ENCODE results near the gene MOV10L1.

MOV10L1 gene

GRCh38 chr22:50089682-50090411 lies at the start of gene MOV10L1:
Gene MOV10L1, plus strand, starts transcription at chr22:50090006. Its CDS starts 83 bp downstream, at chr22:50090089.
- no peak for DNase-seq (ENCODE audit: low read depth, low spot score)

DNA sequence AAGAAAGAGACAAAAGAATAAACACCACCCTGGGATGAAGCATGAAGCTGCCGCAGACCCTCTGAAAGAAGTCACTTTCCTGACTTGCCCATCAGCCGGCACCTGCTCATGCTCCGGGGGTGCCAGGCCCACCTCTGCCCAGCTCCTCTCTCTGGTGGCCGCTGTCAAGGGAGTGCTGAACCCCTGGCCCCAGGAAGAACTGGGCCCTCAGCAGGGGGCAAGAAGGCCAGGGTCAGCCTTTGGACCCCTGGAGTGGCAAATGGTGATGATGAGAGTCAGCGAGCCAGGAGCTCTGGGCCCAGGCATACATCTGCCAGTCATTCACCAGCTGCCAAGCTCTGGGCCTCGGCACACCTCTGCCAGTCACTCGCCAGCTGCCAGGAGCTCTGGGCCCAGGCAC lies 49.1 kb upstream of the MOV10L1 start:
- no peak for DNase-seq (ENCODE audit: low read depth, low spot score)

DNA sequence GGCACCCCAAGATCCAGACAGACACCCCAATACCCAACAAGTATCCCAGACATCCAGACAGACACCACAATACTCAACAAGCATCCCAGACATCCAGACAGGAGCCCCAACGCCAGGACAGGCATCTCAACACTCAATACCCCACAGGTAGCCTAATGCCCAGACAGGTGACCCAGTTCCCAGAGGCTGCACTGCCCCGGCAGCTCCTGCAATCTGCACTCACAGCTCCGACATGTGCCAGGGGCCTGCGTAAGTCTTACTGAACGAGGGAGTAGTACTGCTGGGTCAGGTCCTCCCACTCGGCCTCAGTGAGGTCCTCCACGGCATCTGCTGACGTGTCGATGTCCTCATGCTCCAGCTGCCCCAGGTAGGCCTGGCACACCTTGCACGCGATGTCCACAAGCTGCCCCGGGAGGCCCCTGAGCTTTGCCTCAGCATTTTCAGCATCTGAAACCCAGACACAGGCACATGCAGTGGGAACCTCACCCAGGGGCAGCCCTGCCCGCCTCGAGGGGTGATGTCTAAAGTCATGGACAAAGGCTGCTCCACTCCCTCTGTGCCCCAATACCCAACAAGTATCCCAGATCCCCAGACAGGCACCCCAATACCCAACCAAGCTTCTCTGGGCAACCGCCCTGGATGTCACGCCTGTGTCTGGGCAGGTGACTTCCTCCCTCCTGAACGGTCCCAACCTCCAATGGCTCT lies 48.3 kb upstream of the MOV10L1 start:
- DNase-seq (ENCODE audit: low read depth, low spot score), result no peak

GRCh38 chr22:50044485-50045118 lies 45.2 kb upstream of the MOV10L1 start:
- no peak for DNase-seq (ENCODE audit: low read depth, low spot score)

- no peak for DNase-seq (ENCODE audit: low read depth, low spot score)
These were observed 44.4 kb upstream of the MOV10L1 start for GRCh38 chr22:50045211-50046018.

DNA sequence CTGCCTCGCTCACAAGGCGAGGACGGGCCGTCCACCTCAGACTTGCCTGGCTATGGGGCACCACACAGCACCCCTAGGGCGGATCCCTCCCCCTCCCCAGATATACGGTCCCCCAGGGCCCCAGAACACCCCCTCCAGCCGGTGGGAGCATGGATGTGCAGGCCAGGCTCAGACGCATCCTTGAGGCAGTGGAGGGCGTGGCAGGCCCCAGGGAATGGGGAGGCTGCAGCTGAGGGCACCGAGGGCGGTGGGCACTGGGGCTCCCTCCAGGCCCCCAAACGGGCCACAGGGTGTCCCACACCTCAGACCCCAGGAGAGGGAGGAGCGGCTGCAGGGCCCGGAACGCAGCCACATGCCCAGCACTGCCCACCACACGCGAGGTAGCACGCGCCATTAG lies 43.8 kb upstream of the MOV10L1 start:
- DNase-seq (ENCODE audit: low read depth, low spot score), result no peak

GRCh38 chr22:50046481-50047245 lies 43.1 kb upstream of the MOV10L1 start:
- no peak for DNase-seq (ENCODE audit: low read depth, low spot score)

- DNase-seq (ENCODE audit: low read depth, low spot score), result no peak
These were observed 42.5 kb upstream of the MOV10L1 start for GRCh38 chr22:50047346-50047745.

- DNase-seq (ENCODE audit: low read depth, low spot score), result no peak
These were observed 41.6 kb upstream of the MOV10L1 start for GRCh38 chr22:50048061-50048765.

DNA sequence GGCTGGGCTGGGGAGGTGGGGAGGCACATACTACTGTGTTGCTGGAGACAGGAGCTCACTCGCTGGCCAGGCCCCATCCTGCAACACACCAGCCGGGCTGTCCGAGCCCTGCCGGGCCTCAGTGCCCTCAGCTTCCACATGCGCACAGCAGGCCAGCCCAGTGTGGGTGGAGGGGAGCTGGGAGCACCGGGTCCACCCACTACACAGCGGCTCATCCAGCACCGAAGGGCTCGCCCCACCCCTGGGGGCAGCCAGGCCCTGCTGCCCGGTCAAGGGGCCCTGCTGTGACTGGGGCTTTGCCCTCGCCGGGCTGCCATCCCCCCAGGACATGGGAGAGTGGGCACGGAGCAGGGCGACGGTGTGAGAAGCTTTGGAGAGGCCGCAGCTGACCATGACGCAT lies 41.0 kb upstream of the MOV10L1 start:
- no peak for DNase-seq (ENCODE audit: low read depth, low spot score)

GRCh38 chr22:50049299-50050195 lies 40.3 kb upstream of the MOV10L1 start:
- no peak for DNase-seq (ENCODE audit: low read depth, low spot score)

- no peak for DNase-seq (ENCODE audit: low read depth, low spot score)
These were observed 37.9 kb upstream of the MOV10L1 start for GRCh38 chr22:50051930-50052329.

GRCh38 chr22:50053861-50054260 lies 35.9 kb upstream of the MOV10L1 start:
- DNase-seq (ENCODE audit: low read depth, low spot score), result no peak

DNA sequence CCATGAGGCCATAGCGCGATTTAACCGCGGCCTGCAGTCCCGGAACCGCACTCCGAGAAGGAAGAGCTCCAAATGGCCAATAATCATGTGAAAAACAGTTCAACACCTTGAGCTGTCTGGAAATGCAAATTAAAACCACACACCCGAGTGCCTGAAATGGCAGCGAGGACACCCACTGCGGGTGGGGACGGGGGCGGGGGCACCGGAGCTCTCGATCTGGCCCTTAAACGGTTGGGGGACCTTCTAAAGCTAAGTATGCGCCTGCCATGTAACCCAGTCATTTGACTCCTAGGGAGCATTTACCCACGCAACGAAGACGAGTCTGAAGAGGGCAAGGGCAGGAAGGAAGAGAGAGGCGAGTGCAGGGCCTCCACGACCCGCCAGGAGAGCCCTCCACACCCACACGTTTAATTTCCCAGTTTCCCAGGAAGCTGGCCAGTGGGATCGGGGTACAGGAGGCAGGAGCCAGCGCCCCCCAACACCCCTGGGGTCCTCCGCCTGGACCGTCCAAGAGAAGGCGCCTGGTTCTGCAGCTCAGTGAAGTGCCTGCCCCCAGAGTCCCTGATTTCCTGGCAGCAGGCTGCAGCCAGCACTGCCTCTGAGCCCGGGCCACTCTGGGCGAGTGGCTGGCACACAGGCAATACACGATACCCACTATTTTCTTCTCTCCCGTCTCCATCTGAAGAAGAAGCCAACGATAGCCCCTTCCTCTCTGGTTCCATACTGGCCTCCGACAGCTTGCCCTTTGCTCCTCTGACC lies 33.4 kb upstream of the MOV10L1 start:
- no peak for DNase-seq (ENCODE audit: low read depth, low spot score)

GRCh38 chr22:50057278-50058060 lies 32.3 kb upstream of the MOV10L1 start:
- no peak for DNase-seq (ENCODE audit: low read depth, low spot score)

GRCh38 chr22:50058061-50058905 lies 31.5 kb upstream of the MOV10L1 start, which contains the start of gene TTLL8:
Gene TTLL8, minus strand, starts transcription at chr22:50058298.
- DNase-seq (ENCODE audit: low read depth, low spot score), result no peak
